Stimulated activated CD4-positive, alpha-beta T cell treated with anti-CD3 and anti-CD28 coated beads, TNF-alpha, amount 100 ng/mL, for 48 hours (primary cell): Measurements from ENCODE around the gene SATB2.

Source experiments
- DNase-seq, 3 donors: peaks; one replicate each; pipeline ENCODE4 v3.0.0-alpha.2; 2020; ENCODE audit warnings: low read depth in 3 of 3

The SATB2 gene

DNA sequence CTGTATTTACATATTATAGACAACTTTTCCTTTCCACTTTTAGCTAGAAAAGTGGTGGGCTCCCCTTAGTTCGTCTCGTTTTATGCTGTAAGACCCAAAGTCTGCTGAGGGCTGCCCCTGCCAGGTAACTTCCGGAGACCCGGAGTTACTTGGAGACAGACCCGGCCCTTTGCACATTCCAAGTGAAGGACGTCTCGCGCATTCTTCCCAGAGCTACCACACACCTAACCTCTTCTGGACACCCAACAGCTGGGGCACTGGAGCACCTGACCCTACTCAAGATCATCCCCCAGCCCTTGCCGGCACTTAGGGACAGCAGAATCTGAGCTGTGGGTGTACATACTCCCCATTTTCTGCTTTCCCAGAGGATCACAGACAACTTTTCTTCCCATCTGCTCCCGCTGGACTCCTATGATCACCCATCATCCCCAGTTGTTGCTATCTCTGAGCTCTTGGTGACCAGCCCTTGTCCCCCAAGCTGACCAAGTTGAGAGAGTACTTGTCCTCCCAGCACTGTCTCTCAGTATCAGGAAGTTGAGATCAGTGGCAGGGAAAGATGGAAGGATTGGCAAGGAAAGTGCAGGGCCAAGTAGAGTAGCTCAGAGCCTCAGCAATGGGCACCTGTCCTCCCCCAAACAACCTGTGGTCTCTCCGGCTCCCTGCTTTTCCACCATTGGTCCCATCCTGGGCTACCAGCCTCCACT is 8.4 kb upstream of the SATB2 start:
- DNase-seq: no peak

DNA sequence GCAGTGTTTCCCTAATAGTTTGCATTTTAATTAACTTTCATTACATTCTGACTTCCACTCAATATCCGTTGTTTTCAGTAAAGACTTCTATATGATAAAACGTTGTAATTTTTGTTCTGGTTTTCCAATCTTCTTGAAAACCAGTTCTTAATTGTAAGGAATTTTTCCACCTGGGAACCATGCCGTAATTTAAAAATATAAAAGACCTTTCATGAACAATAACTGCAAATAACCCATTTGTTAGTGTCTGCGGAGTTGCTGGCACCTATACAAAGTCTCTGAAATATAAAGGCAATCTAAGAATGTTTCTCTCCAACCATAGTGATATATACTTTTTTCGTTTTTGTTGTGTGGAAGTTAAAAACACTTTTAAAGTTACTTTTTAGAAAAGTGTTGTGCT is 7.7 kb upstream of the SATB2 start:
- DNase-seq: no peak

DNA sequence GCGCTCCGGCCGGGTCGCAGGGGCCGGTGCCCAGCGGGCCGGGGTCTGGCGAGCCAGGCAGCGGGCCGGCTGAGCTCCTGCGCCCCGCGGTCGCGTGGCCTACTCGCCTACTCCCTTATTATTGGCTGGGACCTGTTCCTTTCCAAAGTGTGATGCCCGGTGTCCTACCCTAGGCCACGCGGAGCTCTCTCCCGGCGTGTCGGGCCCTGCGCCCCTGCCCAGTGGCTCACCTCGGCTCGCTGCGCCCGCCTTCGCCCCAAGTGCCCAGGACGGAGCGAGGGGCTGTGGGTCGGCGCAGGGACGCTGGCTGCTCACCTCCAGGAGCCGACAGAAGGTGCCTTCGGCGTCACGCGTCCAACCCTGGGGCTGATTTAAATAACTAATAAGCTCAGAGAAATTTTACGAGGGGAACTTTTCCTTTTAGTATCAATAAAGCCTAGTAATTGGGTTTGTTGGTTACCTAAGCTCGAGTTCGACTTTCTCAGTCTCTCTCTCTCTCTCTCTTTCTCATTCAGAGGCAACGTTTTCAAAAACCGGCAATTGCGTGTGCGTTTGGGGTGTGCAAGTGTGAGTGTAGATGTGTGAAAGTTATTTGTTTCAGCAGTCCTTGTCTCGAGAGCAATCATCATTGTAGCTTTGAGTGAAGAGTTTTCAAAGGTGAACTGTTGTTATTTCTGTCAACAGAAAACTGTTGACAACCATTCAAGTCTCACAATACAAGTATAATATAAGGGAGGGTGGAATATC is 7.0 kb upstream of the SATB2 start:
- DNase-seq: no peak

DNA sequence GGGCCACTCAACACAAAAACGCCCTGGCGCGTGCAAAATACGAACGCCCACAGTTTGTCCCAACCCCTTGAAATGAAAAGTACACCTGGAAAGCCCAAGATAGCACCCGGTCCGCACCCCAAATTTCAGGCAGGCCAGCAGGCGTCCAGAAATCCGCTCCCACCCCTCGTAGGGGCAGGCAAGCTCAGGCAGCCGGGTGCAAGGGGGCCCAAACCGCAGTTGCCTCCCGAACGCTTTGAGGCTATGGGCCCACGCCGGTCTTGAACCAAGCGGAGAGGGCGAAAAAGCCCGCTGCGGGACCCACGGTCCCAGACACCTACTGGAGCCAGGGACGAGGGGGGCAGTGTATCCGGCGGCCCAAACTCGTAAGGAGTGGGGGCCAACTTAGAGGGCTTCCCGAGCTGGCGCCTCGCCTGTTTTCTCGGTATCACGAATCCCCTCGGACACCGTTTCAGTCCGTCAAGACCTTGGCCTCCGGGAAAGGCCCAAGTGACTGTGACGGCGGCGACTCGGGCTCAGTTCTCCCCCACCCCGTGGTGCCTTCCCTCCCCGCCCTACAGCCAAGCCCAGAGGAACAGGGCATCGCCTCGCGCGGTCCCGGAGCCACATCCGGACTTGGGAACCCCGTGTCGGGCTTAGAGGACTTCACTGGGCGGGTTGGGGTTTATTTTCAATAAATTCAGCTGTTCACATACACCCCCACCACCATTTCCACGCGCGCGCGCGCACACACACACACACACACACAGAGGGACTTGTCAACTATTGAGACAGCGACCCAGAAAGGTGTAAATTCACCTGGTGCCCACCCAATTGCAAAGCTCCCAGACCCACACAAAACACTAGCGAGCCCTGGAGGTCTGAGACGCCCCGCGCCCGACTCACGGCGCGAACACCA is 6.2 kb upstream of the SATB2 start:
- DNase-seq: no peak

DNA sequence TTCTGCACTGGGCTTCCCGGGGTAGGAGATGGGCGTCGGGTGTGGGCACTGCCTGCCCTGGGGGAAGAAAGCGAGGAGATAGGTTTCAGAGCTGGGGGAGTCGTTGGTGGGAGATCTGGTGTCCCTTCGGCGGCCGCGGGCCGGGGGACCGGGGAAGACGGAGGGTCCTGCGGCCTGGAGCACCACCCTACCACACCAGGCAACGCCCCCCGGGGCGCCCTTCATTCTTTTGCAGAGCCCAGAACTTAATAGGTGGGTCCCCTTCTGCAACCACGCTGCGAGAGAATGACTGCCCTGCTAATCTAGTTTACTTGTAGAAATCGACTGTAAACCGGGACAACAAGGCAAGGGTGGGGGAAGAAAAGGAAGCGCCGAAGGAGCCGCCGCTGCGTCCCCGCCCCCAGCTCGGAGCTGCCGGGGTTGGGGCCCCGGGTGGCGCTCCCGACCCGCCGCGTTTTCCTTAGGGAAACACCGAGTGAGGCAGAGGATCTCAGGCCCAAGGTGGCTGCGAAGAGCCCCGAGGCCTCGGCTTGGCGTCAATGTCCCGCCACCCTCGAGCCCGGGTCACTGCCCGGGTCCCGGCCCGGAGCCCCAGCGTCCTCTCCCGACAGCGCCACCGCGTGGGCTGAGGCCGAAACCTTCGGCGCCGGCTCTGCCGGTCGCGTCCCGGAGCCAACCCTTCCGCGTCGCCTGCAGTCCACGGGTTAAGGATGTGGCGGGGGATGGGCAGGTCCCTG is 5.4 kb upstream of the SATB2 start:
- no peak for DNase-seq

DNA sequence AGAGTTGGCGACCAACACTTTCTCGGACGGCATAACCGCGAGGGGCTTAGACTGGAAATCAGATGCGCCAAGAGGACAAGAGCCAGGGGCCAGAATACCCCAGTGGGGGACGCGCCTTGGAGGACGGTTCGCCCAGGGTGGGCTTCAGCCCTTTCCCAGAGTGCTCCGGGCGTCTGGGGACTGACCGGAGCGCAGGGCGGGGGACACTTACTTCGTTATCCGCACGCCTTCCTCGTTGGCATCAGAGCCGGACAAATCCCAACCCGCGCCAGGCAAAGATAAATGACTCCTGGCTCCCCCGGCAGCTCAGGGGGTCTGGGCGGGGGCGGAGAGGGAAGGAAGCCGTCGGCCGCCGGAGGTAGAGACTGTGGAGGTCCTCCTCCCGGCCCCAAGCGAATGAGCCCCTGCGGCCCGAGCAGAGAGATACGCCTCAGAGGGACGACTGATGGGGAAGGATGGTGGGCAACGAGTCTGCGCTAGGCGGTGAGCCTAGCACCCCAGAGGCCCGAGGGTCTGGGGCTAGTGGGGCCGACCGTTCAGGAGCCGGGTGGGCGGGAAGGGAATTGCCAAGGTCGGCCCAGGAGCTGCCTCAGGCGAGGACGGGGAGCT is 4.7 kb upstream of the SATB2 start:
- DNase-seq: no peak

DNA sequence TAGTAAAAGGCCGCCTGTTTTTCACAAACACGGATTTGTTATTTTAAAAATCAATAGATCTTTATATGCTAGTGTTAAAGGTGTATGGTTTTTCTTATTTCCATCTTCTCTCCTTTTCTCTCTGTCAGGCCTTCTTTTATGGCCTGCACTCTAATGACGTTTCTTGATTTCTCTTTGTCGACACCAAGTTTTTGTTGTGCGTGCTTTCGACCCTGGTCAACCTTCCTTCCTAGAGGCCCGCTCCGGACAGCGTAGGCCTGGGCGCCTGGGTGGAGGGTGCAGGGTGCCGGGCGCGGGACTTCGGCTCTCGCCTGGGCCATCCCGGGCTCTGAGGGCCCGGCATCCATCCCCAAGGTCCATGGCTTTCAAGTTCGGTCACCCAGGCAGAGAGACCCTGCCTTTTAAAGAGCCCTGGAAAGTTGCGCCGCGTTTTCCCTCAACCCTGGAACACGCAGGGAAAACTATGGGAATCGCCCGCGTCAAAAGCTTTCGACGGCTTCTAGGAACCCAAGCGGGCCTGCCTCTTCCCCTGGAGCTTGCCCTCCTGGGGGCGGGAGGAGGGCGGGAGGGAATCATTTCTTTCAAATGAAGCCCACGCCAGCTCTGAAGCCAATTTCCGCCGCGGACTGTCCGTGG is 4.1 kb upstream of the SATB2 start:
- DNase-seq: no peak

DNA sequence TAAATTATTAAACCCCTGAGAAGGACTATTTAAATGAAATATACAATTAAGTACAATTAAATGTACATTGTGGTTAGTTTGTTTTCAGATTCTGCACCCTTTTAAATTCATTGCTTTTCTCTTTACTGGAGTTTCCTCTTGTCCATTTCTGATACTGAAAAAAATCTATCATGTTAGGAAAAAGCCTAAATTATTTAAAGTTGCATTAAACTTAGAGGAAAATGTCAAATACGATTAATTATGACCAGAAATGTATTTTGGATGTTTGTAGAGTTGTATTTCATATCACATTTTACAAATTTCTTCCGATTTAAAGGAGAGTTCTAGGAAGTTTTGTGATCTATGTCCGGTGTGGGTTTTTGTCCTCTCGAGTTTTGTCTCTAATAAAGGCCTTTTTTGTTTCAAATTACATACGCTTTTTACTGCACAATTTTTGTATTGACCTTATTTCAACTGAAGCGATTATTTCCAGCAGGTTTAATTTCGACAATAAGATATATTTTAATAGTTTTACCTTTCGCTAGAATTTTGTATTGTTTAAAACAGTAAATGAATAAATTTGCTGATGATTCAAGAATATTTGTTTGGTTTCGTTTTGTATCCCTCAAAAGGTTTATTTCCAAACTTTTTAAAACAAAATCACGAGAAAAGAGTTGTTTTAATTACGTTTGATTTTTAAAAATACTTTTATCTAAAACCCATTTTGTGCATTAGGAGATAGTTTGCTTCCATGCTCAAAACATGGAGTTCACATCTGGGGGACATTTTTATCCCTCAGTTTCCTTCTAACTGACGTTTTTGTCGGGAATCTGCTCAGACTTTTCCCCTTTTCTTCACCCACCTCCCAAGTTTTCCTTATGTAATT is 3.3 kb upstream of the SATB2 start:
- DNase-seq: no peak

DNA sequence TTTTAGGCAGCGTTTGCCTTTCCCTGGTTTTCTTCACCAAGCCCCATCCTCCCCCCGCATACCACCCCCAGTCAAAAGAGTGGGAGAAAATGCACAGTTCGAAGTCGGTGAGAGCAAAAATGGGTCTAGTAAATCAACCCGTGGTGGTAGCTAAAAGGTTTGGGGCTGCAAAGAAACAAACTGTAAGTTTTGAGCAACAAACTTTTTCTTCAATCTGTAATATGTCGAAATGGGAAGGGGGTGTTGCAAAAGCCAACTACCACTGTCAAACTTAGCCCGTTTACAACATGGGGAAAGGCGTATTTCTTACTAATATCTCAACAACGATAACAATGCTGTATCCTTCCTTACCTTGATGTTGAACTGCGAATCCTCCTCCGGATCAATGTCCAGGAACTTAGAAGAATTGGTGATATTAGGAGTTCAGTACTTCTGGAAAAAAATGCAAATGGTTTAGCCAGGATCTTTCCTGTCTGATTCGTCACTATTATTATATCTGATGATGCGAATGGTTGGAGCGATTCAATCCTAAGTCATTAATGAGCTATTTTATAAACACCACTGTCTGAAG is 2.4 kb upstream of the SATB2 start:
- DNase-seq: no peak

DNA sequence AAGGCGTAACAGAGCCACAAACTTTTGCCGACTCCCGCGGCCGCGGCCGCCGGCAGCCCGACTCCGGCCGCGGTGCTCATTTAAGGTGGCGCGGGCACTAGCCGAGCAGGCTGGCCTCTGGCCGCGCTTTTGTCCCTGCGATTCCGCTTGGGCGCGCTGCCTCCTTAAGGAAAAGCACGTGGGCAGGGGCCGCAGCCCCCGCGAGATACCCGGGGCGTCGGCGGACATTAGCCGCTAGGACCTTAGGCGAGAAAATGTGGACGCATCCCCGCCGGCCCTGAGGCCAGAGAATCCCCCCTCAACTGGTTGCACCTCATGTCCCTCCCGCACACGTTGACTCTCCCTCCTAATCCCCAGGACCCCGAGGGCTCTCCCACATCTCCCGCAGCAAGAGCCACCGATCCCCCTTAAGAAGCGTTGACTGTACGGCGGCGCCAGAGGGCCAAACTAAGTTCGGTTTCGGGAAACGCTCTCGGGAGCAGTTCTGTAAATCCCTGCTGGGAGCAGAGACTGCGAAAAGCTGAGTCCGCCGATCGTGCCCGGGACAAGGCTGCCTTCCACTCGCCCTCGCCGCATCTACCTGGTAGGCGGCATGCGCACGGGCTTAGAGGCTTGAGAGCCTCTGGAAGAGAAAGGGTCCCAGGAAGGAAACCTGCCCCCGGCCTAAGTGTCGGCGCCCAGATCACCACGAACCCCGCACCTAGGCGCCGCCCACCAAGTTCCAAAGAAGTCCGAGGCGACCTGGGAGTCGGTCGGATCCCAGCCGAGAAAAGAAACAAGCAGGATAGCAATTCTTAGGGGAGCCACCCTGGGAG is 1.8 kb upstream of the SATB2 start:
- peak in 1 of 3 donors; percentile 48 for DNase-seq

DNA sequence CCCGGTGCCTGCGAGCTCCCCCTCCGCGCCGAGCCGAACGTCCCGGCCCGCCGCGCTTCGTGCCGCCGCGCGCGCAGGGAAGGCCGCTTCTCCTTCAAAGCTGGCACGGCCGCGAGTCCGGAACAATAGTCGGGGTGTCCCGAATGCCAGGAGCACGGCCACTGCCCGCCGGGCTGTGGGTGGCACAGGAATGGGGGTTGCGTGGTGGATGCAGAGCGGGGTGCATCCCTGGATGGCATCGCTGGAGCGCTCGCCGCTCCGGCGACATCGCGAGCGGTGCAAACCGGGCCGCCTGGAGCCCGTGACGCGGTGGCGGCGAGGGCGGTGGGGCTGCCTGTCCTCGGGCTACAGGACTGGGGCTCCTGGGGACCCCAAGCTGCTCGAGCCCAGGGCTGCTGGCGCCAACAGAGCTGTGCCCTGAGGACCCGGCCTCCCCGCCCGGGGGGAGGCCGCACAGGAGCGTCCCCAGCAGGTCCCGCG is 1.1 kb upstream of the SATB2 start:
- DNase-seq: no peak

DNA sequence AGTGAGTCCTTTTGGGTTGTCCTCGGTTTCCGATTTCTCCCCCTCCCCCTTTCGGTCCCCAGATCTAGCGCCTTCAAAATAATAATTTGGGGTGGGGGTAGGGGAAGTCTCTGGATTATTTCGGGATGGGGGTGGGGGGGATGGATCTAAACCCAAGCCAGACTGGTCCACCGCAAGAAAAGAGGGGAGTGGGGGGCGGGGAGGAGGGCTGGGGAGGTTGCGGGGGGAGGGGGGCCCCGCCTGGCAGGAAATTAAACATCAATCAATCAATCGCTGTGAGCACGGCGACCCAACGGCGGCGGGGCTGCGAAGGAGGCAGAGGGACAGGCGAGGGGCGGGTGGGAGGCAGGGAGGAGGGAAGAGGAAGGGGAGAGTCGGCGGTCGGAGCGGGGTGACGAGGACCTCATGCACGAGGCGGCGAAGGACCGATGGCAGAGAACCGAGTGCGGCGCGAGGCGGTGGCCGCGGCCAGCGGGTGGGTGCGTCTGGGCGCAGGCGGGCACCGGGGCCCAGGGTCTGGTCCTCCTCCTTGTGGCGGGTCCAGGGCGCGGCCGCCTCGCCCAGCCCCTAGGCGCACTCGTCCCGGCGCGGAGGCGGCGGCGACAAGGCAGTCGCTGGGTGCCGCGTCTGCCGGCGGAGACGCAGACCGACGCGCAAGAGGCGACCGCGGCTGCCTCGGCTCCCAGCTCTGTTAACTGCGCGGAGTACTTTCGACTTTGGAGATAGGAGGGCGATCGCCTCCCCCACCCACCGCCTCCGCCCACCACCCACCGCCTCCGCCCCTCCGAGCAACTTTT is 468 bp upstream of the SATB2 start:
- DNase-seq: no peak

DNA sequence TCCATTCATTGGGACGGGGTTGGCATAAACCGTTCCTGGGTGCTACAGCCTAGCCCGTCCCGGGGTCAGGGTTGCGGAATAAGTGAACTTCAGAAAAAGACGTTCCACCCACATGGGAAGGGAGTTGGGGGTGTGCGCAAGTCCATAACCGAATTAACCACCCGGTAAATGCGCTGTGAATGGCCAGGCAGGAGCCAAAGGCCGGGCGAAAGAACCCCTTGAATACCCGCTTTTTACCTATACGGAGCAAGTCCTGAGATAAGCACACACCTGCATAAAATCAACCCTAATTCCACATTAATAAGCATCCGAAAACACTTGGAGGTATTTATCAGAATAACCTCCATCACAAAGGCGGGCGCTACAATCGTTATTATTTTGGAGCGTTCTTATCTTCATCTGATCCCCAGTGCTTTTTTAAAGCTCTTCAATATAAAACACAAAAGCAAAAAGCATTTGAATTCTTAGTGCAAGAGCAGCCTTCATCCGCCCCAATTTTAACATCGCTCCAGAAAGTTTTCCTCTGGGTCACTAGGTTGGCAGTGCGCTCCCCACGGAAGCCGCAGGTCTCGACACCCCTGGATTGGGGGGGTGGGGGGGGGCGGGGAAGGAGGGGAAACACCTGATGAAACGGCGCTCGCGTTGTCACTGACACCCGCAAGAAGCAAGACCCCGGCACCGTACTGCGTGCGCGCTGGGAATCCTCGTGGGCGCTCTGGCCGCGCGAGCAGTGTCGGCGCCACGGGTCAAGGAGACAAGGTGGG is 1.2 kb downstream of the SATB2 start:
- DNase-seq: no peak

DNA sequence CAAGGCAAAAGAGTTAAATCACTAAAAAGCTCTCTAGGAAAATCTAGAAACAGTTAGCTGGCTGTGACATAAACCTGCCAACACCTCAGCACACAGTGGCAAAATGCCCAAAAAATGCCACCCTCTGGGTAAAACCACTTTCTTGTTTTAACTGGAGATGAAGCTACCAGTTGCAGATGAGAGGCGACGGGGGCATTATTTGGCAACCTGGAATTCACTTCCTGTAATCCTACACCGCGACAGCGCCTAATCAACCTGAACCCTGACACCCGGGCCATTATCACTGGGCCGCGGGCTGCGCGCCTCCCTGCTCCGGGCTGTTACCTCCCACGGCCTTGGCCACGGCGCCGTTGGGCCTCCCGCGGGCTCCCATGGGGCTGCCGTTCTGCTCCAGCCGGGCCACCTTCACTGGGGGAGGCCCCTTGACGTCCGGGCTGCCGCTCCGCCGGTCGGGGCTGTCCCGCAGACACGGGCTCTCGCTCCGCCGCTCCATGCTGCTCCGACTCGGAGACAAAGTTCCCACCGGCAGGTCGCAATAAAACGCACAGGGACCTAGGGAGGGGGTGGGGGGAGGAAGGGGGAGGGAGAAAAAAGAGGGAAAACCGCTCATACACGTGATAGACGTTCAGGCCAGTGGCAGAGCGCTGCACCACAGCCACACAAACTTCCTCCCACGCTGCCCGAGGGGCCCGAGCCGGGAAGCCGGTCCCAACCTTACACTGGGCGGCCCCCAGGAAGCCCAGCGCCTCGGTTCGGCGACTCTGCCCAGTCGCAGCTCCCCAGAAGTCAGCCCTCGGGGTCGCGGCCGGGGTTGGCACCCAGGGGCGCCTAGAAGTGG is 2.0 kb downstream of the SATB2 start:
- DNase-seq: no peak

DNA sequence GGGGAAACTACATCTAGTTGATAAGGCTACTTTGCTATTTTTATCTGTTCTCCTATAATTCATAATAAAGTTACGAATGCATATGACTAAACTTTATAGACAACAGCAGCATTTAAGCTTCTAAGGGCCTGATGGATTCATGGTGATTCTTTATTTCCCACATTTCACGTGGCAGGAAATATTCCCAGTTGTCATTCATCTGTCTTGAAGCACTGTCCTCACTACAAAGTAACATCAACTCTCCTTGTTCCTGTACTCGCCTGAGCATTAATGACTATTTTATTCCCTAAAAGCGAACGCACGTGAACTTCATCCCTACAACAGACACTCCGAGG is 2.6 kb downstream of the SATB2 start:
- DNase-seq: no peak

DNA sequence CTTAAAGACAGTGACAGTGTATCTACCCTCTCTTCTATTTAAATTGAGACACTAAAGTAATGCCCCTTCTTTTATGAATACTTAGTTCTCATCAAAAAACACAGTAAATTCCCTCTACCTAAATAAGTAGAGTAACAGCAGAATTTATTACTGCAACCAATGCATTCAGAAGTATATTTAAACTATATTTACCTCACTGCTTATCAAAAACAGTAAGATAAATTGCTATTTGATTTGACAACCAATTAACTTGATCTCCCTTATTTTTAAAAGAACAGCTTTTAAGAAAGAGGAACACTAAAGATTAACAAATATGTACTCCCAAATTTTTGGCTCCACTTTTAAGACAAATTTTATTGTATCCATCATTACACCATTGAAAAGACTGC is 4.8 kb downstream of the SATB2 start:
- no peak for DNase-seq
